A204.1 (cell line): ENCODE data around the gene TGFBR3L.
"Not testable (repeated sequence)": the region's sequence is repeated elsewhere in the genome, so short reads cannot be mapped to it uniquely, and the experiment has no call there.

Experiments
- FAIRE-seq: peaks from 2 replicates; lab custom pipeline; 2012; peaks lifted over from hg19 to GRCh38; lab: Jason Lieb, UNC

The TGFBR3L gene

DNA sequence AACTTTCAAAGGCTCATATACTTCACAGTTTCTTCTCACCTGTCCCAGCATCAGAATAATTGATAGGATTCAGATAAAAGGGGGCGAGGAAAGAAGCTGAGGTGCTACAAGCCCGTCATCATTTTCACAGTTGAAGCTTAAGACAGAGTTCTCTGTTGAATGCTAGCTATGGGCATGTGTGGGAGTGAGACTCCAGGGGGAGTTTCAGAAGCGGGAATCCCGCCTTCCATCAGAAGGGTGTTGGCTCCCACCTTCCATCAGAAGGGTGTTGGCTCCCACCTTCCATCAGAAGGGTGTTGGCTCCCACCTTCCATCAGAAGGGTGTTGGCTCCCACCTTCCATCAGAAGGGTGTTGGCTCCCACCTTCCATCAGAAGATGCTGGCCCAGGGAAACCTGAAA, 46.5 kb downstream of the TGFBR3L start:
- FAIRE-seq = not testable (repeated sequence)

GRCh38 chr19:7961920-7962626, 47.4 kb downstream of the TGFBR3L start:
- no peak for FAIRE-seq

DNA sequence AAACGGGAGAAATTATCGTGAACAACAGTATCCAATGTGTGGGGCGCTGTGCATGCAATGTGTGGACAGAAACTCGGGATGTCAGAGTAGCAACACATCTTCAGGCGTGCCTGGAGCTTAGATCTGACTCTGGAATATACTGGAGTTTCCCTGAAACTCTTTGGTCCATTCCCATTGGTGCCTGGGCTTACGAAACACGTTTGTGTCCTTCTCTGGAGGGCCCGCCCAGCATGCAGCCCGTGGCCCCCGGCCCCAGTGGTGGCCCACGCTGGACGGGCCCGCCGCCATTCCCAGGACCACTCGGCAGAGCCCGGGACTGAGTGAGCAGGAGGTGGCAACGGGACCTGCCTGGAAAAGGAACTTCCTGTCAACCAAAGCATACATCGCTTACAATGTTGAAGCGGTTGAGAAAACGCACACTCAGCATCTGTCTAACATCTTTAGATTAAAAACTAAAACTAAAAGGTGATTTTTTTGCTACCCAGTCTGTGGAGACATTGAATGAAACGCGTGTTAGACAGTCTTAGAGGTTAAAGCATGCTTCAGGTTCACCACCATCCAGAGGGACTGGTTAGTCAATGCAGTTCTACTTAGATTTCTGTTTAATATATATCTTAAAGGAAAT, 48.1 kb downstream of the TGFBR3L start:
- no peak for FAIRE-seq

- no peak for FAIRE-seq
These were observed 48.9 kb downstream of the TGFBR3L start for GRCh38 chr19:7963566-7963965.

- no peak for FAIRE-seq
These were observed 50.7 kb downstream of the TGFBR3L start for GRCh38 chr19:7965259-7965841.

- no peak for FAIRE-seq
These were observed 51.5 kb downstream of the TGFBR3L start for GRCh38 chr19:7965921-7966665.

DNA sequence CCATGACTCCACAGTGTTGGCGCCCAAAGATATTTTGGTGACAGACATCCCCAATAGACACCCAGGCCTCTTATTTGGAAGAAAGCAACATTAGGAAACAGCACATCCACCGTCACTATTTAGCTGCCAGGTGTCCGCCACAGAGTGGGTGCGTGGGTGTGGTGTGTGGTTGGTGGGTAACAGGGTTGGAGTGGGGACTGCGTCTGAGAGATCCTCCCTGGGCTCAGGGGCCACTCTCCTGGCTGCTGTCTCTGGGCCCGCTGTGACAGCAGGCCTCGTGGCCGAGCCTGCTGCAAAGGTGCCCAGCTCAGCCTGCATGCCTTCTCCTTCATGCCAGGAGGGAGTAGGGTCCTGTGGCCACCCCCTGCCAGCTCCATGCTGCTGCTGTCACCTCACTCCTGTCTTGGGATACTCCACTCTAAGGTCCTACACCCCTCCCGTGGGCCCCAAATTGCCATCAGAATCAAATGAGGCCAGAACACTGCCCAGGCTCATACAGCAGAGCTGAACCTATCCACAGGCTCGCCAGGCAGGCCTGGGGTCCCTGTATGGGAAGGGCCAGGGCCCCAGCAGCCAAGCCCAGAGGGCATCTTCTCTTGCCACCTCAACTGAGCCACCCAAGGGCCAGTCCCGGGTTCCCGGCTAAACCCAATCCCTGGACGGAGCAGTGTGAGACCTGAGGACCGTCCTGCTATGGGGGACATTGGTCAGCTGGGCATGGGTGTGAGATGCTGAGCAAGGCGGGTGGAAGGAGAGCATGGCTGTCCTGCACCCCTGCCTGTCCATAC, 53.6 kb downstream of the TGFBR3L start:
- no peak for FAIRE-seq
